GM12865 (cell line): ENCODE results near the gene ATP8A2.

ENCODE experiments used
- DNase-seq: peaks from one replicate; pipeline ENCODE4 v3.0.0; 2010; ENCODE audit warnings: low read depth
- H3K4me3 ChIP-seq: 2 replicates; pipeline ENCODE4 v1.5.1; 2011; ENCODE audit warnings: mild to moderate bottlenecking, low read depth, low read length, control low read depth
- TF ChIP-seq, protein P1 (sequence below): IDR thresholded peaks from 2 replicates; pipeline ENCODE4 v1.5.1; 2011; ENCODE audit warnings: low read length, control low read depth, low read depth, inconsistent platforms; ENCODE audit not compliant: insufficient read depth; ENCODE audit errors: missing control alignments

ATP8A2 gene

GRCh38 chr13:25987987-25988386 lies 616.2 kb downstream of the ATP8A2 start:
- no peak overlapping the region for H3K4me3 ChIP-seq

DNA sequence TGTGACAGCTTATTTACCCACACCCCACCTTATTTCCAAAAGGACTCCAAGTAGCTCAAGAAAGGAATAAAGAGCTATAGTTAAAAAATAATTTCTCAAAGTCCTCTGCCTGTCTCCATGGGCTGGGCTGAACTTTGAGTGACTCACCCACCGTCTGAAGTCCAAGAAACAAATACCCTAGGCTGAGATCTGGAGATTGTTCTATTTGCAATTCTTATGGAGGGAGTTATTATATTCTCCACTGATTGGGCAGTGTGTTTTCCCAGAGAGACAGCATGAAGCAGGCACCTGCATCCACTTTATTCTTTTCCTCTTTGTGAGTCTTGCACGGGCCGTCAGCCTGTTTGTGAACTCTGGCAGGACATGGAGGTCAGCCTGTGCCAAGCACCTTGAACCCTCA lies 616.9 kb downstream of the ATP8A2 start:
- DNase-seq, result no peak
- H3K4me3 ChIP-seq, result no peak overlapping the region
- TF ChIP-seq, protein P1, sequence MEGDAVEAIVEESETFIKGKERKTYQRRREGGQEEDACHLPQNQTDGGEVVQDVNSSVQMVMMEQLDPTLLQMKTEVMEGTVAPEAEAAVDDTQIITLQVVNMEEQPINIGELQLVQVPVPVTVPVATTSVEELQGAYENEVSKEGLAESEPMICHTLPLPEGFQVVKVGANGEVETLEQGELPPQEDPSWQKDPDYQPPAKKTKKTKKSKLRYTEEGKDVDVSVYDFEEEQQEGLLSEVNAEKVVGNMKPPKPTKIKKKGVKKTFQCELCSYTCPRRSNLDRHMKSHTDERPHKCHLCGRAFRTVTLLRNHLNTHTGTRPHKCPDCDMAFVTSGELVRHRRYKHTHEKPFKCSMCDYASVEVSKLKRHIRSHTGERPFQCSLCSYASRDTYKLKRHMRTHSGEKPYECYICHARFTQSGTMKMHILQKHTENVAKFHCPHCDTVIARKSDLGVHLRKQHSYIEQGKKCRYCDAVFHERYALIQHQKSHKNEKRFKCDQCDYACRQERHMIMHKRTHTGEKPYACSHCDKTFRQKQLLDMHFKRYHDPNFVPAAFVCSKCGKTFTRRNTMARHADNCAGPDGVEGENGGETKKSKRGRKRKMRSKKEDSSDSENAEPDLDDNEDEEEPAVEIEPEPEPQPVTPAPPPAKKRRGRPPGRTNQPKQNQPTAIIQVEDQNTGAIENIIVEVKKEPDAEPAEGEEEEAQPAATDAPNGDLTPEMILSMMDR, result no peak

More at GRCh38 chr13:25987987-25988386, 616.2 kb downstream of the ATP8A2 start:
- TF ChIP-seq, protein P1, result no peak
- no peak for DNase-seq

GRCh38 chr13:25990801-25991200 lies 619.0 kb downstream of the ATP8A2 start:
- no peak for DNase-seq
- H3K4me3 ChIP-seq, result no peak overlapping the region

GRCh38 chr13:25992076-25992475 lies 620.3 kb downstream of the ATP8A2 start:
- DNase-seq, result no peak
- H3K4me3 ChIP-seq, result no peak overlapping the region
- TF ChIP-seq, protein P1, result no peak

More at GRCh38 chr13:25990801-25991200, 619.0 kb downstream of the ATP8A2 start:
- TF ChIP-seq, protein P1, result no peak

GRCh38 chr13:26007261-26008125 lies 635.7 kb downstream of the ATP8A2 start:
- no peak overlapping the region for H3K4me3 ChIP-seq
- TF ChIP-seq, protein P1, result no peak
- no peak for DNase-seq

DNA sequence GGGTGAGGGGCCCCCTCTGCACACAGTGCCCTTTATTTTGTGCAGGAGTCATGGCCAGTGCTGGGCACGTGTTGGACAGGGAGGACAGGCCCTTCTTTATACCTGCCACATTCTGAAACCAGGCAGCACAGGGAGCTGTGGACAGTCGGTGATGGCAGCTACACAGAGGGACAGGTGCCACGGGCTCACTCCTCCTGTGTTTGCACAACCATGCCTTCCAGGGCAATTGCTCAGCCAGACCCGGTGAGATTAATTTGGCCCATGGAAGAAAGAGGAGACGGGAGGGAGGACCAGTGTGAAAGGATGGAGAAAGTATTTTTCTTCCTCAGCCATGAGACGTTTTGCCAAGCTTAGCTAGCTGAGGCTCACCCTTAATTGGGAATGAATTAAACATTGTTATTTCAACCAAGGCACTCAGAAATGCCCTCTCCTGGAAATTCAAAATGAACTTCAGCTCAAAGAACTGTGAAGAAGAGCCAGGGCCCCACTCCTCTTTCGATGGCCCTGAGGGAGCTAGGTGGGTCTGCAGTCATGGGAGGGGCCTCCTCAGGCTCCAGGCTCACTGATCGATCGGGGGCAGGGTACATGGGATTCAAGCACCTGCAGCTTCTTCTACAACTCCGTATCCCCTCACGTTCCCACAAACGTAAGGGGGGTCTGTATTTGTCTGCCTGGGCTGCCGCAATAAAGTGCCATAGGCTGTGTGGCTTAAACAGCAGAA lies 638.9 kb downstream of the ATP8A2 start:
- no peak overlapping the region for H3K4me3 ChIP-seq

More for the DNA sequence above, 638.9 kb downstream of the ATP8A2 start:
- no peak for DNase-seq
- TF ChIP-seq, protein P1, result no peak
